Omental fat pad (tissue), 4 donors: Measurements from ENCODE around the gene IRS2. TPM values are rescaled to one million over a fixed set of nuclear protein-coding genes. Genes with fewer than 3 reads are reported as not detected.

Experiments used
- ATAC-seq: fragments of 150-250 bp; one replicate; pipeline ENCODE4 v1.9.1; 2016; ENCODE audit warnings: mild to moderate bottlenecking, moderate library complexity; ENCODE audit not compliant: low FRiP score
- DNase-seq: peaks from one replicate; pipeline ENCODE4 v3.0.0-alpha.2; 2019; ENCODE audit warnings: low spot score
- total RNA-seq, 4 donors: library from RNA; depleted of rRNA; stranded (reverse); fragments of >200 nt; gene quantifications; one replicate each; pipeline ENCODE4 v1.1.0, GENCODE V29; 2016
- TF ChIP-seq, protein P1 (sequence below), 3 donors: fragments of 450-650 bp; IDR thresholded peaks; one replicate each; pipeline ENCODE4 v1.5.1; 2016 to 2017; ENCODE audit warnings: antibody characterized with exemption in 3 of 3, mild to moderate bottlenecking in 3 of 3, moderate library complexity in 2 of 3

Gene IRS2
- total RNA-seq, 4 donors from 2014 or later = 25.2 to 70.9 (median 34.2) TPM

DNA sequence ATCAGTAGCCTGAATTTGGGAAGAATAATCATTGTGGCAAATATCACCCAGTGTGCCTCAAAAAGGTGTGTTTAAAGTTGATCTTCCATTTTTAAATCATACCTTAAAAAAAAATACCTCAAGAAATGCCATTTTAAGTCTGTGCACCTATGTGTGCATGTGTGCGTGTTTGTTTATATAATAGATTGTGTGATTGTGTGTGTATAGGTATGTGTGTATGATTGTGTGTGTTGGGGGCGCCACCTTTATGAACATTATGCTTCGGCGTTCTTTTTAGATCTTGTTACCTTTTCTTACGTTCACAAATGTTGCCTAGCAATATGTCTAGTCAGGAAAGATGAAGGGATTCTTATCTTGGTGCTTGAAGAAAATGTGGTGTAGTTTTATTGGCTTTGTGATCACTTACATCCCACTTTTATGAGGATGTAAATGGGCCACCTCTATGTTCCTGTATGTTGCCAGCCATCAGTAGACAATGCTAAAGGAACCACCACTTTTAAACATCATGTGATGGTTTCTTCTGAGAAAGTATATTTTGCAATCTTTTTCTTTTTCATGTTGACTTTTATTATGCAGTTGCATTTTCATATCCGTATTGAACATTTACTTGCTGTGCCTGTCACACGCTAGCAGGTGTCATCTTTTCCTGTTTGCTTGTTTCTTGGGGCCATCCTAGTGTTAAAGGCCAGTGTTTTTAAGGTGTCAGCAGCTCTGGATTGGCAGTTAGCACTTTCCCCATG lies 2.2 kb upstream of the IRS2 start:
- TF ChIP-seq, protein P1, sequence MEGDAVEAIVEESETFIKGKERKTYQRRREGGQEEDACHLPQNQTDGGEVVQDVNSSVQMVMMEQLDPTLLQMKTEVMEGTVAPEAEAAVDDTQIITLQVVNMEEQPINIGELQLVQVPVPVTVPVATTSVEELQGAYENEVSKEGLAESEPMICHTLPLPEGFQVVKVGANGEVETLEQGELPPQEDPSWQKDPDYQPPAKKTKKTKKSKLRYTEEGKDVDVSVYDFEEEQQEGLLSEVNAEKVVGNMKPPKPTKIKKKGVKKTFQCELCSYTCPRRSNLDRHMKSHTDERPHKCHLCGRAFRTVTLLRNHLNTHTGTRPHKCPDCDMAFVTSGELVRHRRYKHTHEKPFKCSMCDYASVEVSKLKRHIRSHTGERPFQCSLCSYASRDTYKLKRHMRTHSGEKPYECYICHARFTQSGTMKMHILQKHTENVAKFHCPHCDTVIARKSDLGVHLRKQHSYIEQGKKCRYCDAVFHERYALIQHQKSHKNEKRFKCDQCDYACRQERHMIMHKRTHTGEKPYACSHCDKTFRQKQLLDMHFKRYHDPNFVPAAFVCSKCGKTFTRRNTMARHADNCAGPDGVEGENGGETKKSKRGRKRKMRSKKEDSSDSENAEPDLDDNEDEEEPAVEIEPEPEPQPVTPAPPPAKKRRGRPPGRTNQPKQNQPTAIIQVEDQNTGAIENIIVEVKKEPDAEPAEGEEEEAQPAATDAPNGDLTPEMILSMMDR (IDR thresholded peaks at IDR 0.05) = no peak
- ATAC-seq = no peak
- no peak for DNase-seq

- ATAC-seq (no peak), DNase-seq (no peak)
- TF ChIP-seq, protein P1 (IDR thresholded peaks at IDR 0.05) = no peak
These were observed 962 bp upstream of the IRS2 start for GRCh38 chr13:109787135-109787954.

GRCh38 chr13:109785892-109786450 lies 412 bp downstream of the IRS2 start:
- ATAC-seq = peak; percentile 19
- no peak for DNase-seq
- TF ChIP-seq, protein P1 (IDR thresholded peaks at IDR 0.05) = no peak

DNA sequence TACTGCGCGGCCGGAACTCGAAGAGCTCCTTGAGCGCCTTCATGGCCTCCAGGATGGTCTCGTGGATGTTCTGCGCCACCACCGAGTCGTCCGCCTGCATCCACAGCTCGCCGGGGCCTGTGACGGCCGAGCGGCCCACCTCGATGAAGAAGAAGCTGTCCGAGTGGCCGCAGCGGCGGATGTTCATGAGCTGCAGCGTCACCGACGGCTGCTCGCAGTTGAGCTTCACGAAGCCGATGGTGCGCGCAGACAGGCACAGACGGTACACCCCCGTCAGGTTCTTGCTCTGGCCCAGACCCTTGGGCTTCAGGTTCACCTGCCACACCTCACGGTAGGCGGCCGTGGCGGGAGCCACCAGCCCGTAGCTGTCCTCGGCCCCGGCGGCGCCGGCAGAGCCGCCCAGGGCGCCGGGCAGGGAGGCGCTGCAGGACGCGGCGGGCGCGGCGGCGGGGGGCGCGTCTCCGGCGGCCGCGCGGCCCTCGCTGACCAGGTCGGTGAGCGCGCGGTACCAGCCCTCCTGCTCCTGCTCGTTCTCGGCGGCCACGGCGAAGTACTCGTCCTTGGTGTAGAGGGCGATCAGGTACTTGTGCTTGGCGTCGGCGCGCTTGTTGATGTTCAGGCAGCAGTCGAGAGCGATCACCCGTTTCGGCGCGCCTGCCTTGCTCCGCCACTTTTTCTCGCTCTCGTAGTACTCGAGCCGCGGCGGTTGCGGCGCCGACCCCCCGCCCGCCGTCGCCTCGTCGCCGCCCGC lies 1.1 kb downstream of the IRS2 start:
- TF ChIP-seq, protein P1 (IDR thresholded peaks at IDR 0.05) = no peak
- ATAC-seq = no peak
- DNase-seq = no peak

DNA sequence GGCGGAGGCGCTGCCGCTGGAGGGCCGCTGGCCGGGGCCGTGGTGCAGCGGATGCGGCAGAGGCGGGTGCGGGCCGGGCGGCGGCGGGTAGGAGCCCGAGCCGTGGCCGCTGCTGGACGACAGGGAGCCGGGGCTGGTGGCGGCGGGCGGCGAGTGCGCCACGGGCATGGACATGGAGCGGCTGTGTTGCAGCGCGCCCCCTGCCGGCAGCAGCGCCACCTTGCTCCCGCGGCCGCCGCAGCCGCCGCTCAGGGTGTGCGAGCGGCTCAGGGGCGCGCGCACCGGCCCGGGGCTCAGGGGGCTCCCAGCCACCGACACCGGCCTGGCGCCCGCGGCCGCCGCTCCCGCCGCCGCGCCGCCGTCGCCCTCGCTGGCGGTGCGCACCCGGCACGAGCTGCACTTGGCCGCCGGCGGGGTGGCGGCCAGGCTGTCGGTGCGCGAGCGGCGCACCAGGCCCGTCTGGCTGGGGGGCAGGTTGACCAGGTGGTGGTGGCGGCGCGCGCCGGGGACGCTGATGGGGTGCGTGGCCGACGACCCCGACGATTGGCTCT lies 1.7 kb downstream of the IRS2 start:
- ATAC-seq (peak; percentile 42), DNase-seq (peak; percentile 41)
- TF ChIP-seq, protein P1 (IDR thresholded peaks at IDR 0.05) = peak in 2 of 3 donors; percentile 9 to 14

GRCh38 chr13:109783815-109784589 lies 2.4 kb downstream of the IRS2 start:
- TF ChIP-seq, protein P1 (IDR thresholded peaks at IDR 0.05) = no peak
- DNase-seq (no peak), ATAC-seq (no peak)
